ENCODE results near the gene NDUFAF8.

The NDUFAF8 gene

GRCh38 chr17:81200695-81201580 lies 38.2 kb upstream of the NDUFAF8 start:
- DNase-seq = no peak

- DNase-seq = no peak
These were observed 36.8 kb upstream of the NDUFAF8 start for GRCh38 chr17:81202318-81202717.

DNA sequence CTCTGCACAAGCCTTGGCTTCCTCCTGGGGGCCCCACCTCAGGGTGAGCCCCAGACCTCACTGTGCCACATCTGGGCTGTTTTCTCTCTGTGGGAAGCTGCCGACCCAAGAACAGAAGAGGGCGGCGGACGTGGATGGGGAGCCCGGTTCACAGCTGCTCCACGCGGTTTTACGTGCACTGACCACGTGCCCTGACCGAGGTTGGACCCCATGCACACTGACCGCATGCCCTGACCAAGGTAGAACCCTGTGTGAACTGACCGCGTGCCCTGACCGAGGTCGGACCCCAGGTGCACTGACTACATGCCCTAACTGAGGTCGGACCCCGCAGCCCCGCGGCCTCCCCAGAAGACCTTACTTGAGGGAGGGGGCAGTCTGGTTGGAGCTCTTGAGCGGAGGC lies 36.0 kb upstream of the NDUFAF8 start:
- DNase-seq = no peak

DNA sequence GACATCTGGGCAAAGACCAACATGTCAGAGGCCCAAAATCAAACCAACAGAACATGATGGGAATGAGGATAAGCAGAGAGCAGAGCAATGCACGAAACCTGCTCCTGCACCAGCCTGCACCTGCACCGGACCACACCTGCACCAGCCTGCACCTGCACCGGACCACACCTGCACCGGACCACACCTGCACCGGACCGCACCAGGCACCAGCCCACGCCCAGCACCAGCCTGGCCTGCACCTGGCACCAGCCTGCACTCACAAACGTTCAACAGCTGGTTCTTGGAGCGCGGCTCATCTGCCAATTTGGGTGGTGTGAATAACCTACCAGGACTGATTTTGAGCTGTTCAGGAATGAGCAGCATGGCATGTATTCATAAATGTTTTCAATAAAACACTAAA lies 34.5 kb upstream of the NDUFAF8 start:
- DNase-seq = no peak

DNA sequence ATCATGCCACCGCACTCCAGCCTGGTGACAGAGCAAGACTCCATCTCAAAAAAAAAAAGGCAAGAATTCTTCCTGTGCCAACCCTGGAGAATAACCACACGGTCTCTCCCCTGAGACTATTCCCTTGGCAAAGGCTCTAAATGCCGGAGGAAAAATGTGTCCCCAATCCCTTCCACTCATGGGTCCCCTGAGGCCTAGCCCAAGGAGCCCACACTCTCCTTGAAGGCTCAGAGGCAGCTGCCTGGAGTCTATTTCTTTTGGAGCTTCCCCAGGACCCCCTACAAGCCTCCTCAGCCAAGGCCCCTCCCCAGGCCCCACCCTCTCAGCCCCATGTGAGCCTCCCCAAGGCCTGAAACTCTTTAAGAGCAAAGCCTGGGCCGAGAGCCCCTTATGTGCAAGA lies 33.0 kb upstream of the NDUFAF8 start:
- no peak for DNase-seq

DNA sequence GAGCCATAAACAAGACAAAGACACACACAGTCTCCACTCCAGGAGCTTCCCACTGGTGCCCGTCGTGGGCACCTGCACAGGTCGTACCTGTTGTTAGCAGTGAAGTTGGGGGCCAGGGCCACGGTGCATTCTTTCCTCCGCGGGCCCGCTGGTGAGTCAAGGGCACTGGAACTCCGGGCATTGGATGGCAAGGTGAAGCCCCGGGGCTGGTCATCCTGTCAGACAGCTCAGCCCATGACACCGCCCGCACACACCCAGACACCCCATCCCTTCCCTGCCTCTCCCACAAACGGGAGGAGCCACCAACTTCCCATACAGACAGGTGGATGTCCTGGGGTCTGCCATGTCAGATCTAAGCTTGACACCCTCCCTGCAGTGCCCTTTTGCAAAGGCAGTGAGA lies 32.5 kb upstream of the NDUFAF8 start:
- DNase-seq = no peak

DNA sequence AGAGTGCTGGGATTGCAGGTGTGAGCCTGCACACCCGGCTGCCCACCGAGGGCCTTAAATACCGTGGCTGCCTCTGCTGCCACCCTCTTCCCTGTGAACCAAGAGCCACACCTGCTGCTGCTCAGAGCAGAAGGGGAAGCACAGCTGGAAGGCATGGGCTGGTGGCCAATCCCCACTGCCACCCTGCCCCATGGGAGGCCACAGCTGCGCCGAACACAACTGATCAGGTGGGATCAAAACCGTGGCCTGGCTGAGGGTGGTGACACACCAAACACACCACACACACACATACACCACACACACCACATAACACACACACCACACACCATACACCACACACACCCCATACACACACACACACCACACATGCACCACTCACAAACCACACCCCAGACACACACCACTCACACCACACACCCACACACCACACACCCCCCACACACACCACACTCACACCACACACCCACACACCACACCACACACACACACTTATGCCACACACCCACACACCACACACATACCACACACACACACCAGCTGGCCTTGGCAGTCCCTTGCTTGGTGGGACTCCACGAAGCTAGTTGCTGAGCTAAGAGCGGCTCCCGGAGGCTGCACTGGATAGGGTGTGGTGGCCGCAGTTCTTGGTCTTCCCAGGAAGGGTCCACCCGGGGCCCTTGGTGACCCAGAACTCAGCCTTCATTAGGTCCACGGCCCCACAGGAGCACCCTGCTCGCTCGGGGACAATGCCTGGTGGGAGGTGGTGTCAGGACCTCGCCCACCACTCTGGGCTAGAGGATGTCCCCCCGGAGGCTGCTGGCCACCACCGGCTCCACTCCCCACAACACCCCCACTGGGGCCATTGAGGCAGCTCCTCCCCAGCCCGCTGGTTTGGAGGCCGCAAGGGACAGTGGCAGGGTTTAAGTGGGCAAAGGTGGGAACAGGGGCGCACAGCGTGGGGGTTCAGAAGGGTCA lies 31.2 kb upstream of the NDUFAF8 start:
- no peak for DNase-seq

DNA sequence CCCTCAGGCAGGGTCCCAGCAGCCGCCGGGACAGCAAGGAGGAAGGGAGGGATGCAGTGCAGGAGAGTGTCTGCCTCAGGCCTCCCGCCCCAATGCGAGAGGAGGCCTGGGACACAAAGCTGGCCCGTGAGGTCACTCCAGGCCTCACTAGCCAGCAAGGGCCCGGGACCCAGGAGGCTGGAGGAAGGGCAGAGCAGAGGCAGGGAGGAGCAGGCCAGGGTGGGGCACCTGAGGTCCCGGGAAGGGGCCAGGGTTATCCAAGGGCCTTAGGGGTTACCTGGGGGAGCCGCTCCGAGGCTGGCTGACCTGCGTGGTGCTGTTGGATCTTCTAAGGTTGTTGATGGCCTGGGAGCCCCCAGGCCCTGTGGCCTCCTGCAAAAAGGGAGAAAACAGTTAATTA lies 30.5 kb upstream of the NDUFAF8 start:
- DNase-seq = no peak

DNA sequence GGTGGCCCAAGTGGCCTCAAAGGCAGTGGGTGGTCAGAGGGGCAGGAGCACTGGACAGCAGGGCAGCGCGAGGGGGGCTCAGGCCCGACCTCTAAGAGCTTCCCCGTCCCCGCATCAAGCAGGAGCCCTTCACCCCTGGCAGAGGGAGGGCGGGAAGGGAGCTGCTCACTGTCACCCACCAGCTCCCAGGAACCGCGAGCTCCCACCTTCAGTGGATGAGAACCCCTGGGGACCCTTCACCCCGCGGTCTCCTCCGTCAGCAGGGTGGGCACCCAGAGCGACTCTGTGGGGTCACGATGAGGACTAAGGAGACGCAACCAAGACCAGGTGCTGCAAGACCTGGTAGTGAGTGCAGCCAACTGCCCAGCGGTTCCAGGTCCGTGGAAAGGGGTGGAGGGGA lies 30.0 kb upstream of the NDUFAF8 start:
- no peak for DNase-seq

GRCh38 chr17:81210466-81210865 lies 28.7 kb upstream of the NDUFAF8 start:
- DNase-seq = no peak

DNA sequence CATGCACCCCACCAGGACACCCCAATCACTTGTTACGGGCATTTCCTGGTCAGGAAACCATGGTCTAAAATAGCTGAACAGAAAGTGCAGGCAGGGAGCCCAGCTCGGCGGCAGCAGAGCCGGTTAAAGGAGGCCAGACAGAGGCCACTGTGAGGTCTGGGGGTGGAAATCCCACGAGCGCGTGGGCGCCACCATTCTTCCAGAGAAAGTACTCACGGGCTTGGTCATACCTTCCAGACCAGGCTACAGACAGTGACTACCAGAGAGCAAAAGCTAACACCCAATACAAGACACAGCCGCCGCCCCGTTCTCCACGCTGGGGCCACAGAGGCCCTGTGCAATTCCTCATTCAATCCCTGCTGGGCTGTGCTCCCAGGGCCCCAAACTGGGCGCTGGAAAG lies 28.2 kb upstream of the NDUFAF8 start:
- no peak for DNase-seq

DNA sequence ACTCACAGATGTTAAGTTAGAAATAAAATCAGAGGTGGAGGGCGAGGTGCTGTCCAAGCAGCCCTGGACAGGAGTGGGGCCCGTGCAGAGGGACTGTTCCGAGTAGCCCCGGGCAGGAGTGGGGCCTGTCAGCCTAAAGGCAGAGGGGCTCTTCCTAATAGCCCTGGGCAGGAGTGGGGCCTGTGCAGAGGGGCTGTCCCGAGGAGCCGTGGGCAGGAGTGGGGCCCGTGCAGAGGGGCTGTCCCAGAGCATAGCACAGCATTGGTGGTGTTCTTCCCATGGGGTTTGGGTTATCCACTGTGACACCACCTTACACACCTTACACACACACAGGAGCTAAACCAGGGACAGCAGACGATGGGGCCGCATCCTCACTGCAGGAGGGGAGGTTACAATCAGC lies 26.8 kb upstream of the NDUFAF8 start:
- no peak for DNase-seq

- no peak for DNase-seq
These were observed 25.1 kb upstream of the NDUFAF8 start for GRCh38 chr17:81213978-81214377.

- DNase-seq = no peak
These were observed 21.6 kb upstream of the NDUFAF8 start for GRCh38 chr17:81217491-81217890.

DNA sequence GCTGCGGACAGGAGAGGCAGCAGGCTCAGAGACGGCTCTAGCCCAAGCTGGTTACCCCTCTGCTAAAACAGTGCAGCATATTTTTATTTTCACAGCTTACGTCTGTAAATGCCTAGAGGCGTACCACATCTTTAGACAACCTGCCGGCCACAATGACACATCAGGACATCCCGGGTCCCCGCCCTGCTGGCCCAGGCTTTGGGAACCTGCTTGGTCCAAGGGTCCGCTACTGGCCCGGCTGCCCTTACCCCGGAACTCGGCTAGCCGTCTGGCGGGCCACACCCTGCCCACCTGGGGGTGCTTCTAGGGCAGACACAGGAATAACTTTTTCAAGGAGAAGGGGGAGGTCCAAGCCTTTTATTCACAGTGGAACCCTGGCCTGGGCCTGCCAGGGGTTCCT lies 20.7 kb upstream of the NDUFAF8 start:
- DNase-seq = no peak

- DNase-seq = no peak
These were observed 20.1 kb upstream of the NDUFAF8 start for GRCh38 chr17:81218991-81219390.

DNA sequence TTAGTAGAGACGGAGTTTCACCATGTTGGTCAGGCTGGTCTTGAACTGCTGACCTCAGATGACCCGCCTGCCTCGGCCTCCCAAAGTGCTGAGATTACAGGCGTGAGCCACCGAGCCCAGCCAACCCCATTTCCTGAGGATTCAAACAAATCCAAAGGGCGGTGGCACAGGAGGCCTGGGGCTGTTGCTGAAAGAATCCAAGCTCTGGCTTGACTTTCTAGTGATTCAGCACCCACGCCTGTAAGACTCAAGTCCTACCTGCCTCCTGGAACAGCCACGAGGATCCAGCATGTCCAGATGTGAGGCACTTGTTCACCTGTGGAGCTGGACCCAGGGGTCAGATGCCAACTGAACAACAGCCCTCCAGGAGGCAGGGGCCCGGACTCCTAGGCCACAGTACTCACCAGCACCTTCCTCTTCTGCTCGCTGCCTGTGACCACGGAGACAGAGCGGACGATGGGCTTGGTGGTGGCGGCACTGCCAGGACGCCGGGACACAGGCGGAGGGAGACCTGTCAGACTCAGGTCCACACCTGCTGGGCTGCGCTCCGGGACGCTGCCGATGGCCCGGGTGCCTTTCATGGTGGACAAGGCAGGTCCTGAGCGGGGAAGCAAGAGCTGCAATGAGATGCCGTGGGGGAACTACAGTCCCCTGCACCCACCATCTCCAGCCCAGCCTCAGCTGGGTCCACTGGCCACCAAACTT lies 19.5 kb upstream of the NDUFAF8 start:
- no peak for DNase-seq

DNA sequence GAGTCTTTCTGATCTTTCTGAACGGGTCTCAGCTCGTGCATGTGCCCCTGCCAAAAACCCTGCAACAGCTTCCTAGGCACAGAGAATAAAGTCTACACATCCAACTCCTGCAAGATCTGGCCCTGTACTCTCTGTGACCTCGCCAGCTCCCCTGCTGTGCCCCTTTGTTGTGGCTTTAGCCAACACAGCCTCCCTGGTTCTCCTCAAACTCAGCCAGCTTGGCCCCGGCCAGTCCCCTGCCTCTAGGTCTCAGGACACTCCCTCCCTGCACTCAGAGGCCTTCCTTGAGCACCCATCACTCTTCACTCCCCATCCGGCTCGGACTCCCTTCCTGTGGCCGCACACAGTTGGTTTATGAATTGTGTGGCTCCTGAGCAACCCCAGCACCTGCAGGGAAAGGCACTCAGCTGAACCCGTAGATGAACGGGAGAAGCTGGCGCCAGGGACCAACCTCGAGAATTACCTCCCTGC lies 17.7 kb upstream of the NDUFAF8 start:
- DNase-seq = no peak

DNA sequence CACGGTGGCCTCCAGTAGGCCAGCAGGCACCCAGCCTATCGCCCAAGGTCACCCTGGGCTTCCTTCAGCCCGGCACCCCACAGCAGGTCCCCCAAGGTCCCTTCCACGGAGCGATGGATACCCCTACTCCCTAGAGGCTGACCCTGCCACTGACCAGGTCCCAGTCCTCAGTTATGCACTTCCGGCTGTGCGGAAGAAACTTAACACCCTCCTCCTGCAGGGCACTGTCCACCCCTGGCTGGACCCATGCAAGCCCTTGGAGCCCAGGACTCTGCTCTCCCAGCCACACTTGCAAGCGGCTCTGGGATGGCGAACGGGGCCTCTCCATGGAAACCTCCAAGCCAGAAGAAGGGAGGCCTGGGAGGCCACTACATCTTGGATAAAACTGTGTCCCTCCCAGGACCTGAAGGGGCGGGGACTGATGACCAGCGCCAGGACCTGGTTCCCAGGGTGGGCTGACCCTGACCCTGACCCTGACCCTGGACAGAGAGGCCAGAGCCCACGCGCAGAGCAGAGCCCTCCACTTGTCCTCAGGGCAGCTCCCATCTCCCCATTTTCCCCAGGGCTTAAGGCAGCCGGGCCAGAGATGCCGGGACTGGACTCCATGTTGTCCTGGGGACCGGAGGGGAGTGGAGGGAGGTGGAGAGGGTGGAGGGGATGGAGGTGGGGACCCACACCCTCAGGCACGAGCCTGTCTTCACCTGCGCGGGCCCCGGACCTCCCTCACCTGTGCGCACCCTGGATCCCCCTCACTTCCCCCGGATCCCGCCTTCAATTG lies 17.1 kb upstream of the NDUFAF8 start:
- DNase-seq = no peak

GRCh38 chr17:81222620-81222905 lies 16.6 kb upstream of the NDUFAF8 start:
- no peak for DNase-seq

GRCh38 chr17:81222906-81223761 lies 16.0 kb upstream of the NDUFAF8 start, which contains the start of gene CEP131:
CEP131 (minus strand) TSS chr17:81222965; CDS start chr17:81220056, 2,909 bp downstream.
- DNase-seq = peak; percentile 99 to 100

Measured in activated CD4-positive, alpha-beta T cell treated with anti-CD3 and anti-CD28 coated beads for 4 hours (primary cell).